GM12864 (cell line): ENCODE data around the gene MEPE.

ENCODE experiments used
- DNase-seq: peaks from one replicate; pipeline ENCODE4 v3.0.0-alpha.2; 2011; ENCODE audit warnings: low read depth
- H3K4me3 ChIP-seq: 2 replicates; pipeline ENCODE4 v1.5.1; 2011; ENCODE audit warnings: mild to moderate bottlenecking, low read depth, low read length, control low read depth
- CTCF ChIP-seq: IDR thresholded peaks from 2 replicates; pipeline ENCODE4 v1.5.1; 2011; ENCODE audit warnings: low read depth, mild to moderate bottlenecking, moderate library complexity, low read length, control low read depth, inconsistent platforms; ENCODE audit errors: missing control alignments

Gene MEPE, protein sequence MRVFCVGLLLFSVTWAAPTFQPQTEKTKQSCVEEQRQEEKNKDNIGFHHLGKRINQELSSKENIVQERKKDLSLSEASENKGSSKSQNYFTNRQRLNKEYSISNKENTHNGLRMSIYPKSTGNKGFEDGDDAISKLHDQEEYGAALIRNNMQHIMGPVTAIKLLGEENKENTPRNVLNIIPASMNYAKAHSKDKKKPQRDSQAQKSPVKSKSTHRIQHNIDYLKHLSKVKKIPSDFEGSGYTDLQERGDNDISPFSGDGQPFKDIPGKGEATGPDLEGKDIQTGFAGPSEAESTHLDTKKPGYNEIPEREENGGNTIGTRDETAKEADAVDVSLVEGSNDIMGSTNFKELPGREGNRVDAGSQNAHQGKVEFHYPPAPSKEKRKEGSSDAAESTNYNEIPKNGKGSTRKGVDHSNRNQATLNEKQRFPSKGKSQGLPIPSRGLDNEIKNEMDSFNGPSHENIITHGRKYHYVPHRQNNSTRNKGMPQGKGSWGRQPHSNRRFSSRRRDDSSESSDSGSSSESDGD

GRCh38 chr4:87832669-87833068 is at the start of gene MEPE:
Gene MEPE (plus strand): TSS chr4:87832969. CDS start chr4:87834715, 1,746 bp downstream.
- DNase-seq: no peak
- no peak within 1 kb of the TSS for H3K4me3 ChIP-seq
- no peak for TF ChIP-seq CTCF

- TF ChIP-seq CTCF: no peak
- no peak overlapping the region for H3K4me3 ChIP-seq
- DNase-seq: no peak
These were observed 49.0 kb upstream of the MEPE start for GRCh38 chr4:87783781-87784180.

DNA sequence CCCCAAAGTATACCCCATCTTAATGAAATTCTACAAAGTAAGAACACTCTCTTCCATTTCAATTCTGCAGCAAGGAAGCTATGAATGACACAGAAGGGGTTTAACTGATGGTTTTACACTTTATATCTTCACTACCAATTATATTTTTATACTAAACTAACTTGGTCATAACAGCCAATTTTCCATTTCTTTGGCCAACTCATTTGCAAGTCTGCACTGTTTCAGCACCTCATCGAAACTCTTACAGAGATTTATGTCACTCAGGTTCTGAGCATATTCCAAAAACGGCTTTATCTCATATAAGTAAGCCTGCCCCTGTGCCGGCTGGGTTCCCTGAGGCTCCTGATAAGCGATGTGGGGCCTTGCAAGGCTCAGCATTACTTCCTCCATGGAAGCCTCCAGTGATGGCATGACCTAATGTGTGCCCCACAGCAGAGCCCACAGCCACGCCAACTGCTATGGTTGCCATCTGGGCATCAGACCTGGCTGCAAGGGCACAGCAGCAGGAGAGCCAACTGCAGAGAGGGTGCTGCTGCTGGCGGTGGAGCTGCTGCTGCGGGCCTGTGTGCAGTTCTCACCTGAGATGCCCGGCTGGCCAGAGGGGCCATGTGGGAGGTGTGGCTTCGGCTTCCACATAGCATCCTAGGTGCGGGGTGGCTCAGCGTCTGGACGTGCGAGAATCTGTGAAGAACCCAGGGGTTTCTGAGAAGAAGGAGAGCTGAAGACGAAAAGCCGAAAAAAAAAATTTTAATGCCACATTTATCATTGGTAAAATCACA is 46.8 kb upstream of the MEPE start:
- no peak overlapping the region for H3K4me3 ChIP-seq
- DNase-seq: no peak
- TF ChIP-seq CTCF: no peak

GRCh38 chr4:87799301-87800113 is 33.3 kb upstream of the MEPE start, which contains the start of gene IBSP:
Gene IBSP (plus strand): TSS chr4:87799554. CDS start chr4:87802362, 2,808 bp downstream.
- no peak for DNase-seq
- no peak for TF ChIP-seq CTCF
- no peak within 1 kb of the TSS for H3K4me3 ChIP-seq

GRCh38 chr4:87802858-87803257 is 29.9 kb upstream of the MEPE start:
- no peak overlapping the region for H3K4me3 ChIP-seq
- no peak for TF ChIP-seq CTCF
- no peak for DNase-seq

- no peak overlapping the region for H3K4me3 ChIP-seq
- TF ChIP-seq CTCF: no peak
- DNase-seq: no peak
These were observed 29.3 kb upstream of the MEPE start for GRCh38 chr4:87803421-87803820.
